T-helper 2 cell treated with Interferon-gamma antibody and Interleukin-4, amounts not matched to agents 5 μg/mL and 100 μg/mL, for 36 hours (primary cell): ENCODE measurements around the gene TXNDC9.
"Not testable (repeated sequence)": the region's sequence is repeated elsewhere in the genome, so short reads cannot be mapped to it uniquely, and the experiment has no call there.

Experiments used
- DNase-seq: peaks from one replicate; pipeline ENCODE4 v3.0.0; 2021; ENCODE audit warnings: low spot score
- H3K27ac Mint-ChIP-seq: one replicate; pipeline ENCODE4 v1.8.0; 2021; ENCODE audit warnings: mild to moderate bottlenecking, mixed read lengths
- H3K27me3 Mint-ChIP-seq: one replicate; pipeline ENCODE4 v1.8.0; 2021; ENCODE audit warnings: low read depth, mixed read lengths
- H3K36me3 Mint-ChIP-seq: one replicate; pipeline ENCODE4 v1.8.0; 2021; ENCODE audit warnings: low read depth, mixed read lengths
- H3K4me1 Mint-ChIP-seq: one replicate; pipeline ENCODE4 v1.8.0; 2021; ENCODE audit warnings: low read depth, mixed read lengths
- H3K4me3 Mint-ChIP-seq: one replicate; pipeline ENCODE4 v1.8.0; 2022; ENCODE audit warnings: mild to moderate bottlenecking, moderate library complexity, mixed read lengths
- H3K9me3 Mint-ChIP-seq: one replicate; pipeline ENCODE4 v1.8.0; 2021; ENCODE audit warnings: mixed read lengths

Gene TXNDC9

GRCh38 chr2:99279969-99280695, 56.0 kb downstream of the TXNDC9 start:
- Mint-ChIP-seq H3K36me3 (peaks cover 22% of the 10 kb centered on the region), H3K4me3 (no peak overlapping the region), H3K27ac (no peak overlapping the region), H3K27me3 (no peaks in the 10 kb centered on the region), H3K9me3 (peaks cover 14% of the 10 kb centered on the region), H3K4me1 (no peaks in the 10 kb centered on the region)
- no peak for DNase-seq

- DNase-seq: no peak
- Mint-ChIP-seq H3K9me3 (peaks cover 14% of the 10 kb centered on the region), H3K36me3 (peaks cover 20% of the 10 kb centered on the region), H3K4me3 (no peak overlapping the region), H3K27ac (no peak overlapping the region), H3K4me1 (no peaks in the 10 kb centered on the region), H3K27me3 (no peaks in the 10 kb centered on the region)
Observed at GRCh38 chr2:99278793-99279291, 57.3 kb downstream of the TXNDC9 start.

- H3K27ac Mint-ChIP-seq, H3K4me3 Mint-ChIP-seq, H3K4me1 Mint-ChIP-seq, DNase-seq, H3K27me3 Mint-ChIP-seq: not testable (repeated sequence)
- Mint-ChIP-seq H3K9me3 (peaks cover 14% of the 10 kb centered on the region), H3K36me3 (peaks cover 17% of the 10 kb centered on the region)
Observed at GRCh38 chr2:99278195-99278765, 57.9 kb downstream of the TXNDC9 start.

GRCh38 chr2:99275882-99276281, 60.3 kb downstream of the TXNDC9 start:
- peaks cover 21% of the 10 kb centered on the region for H3K9me3 Mint-ChIP-seq
- H3K4me1 Mint-ChIP-seq: no peaks in the 10 kb centered on the region
- H3K36me3 Mint-ChIP-seq: peaks cover 17% of the 10 kb centered on the region
- H3K27me3 Mint-ChIP-seq: no peaks in the 10 kb centered on the region
- H3K27ac Mint-ChIP-seq: no peak overlapping the region
- H3K4me3 Mint-ChIP-seq: no peak overlapping the region
- no peak for DNase-seq
